ENCODE measurements around the gene HTRA3.

GRCh38 chr4:8350352-8350751, 80.8 kb downstream of the HTRA3 start:
- no peak for TF ChIP-seq CTCF (IDR thresholded peaks at IDR 0.05)
- TF ChIP-seq ZNF423 (CRISPR knock-in tag; IDR thresholded peaks at IDR 0.05): no peak
- no peak for TF ChIP-seq FOXP1 (CRISPR knock-in tag; IDR thresholded peaks at IDR 0.05; ENCODE audit: borderline replicate concordance)
- TF ChIP-seq GABPB1 (CRISPR knock-in tag; IDR thresholded peaks at IDR 0.05): no peak
- TF ChIP-seq ZNF232 (CRISPR knock-in tag; IDR thresholded peaks at IDR 0.05): no peak
- no peak for TF ChIP-seq HMGXB4 (CRISPR knock-in tag; IDR thresholded peaks at IDR 0.05)
- TF ChIP-seq PRDM15 (CRISPR knock-in tag; IDR thresholded peaks at IDR 0.05): peak; percentile 38; the same call in 1 of the 2 replicates
- no peak for TF ChIP-seq FOXJ3 (CRISPR knock-in tag; IDR thresholded peaks at IDR 0.05; ENCODE audit: borderline replicate concordance)
- TF ChIP-seq PREB (CRISPR knock-in tag; IDR thresholded peaks at IDR 0.05; ENCODE audit: borderline replicate concordance): no peak
- TF ChIP-seq MYBL2 (CRISPR knock-in tag; IDR thresholded peaks at IDR 0.05): no peak
